GM10248 (cell line): Measurements from ENCODE around the gene SLC25A1.

Experiments
- CTCF ChIA-PET: fragments of 300-600 bp; sonication (Branson Sonifier 250); formaldehyde crosslinking; extraction: SDS; loops from one replicate; lab custom pipeline; 2021; ENCODE audit warnings: antibody characterized with exemption; lab: Yijun Ruan, JAX
- POLR2A ChIA-PET: fragments of 350-650 bp; sonication (Branson Sonifier 250); formaldehyde crosslinking; extraction: SDS; loops from one replicate; lab custom pipeline; 2020; ENCODE audit warnings: antibody characterized with exemption; lab: Yijun Ruan, JAX
- DNase-seq: peaks from one replicate; pipeline ENCODE4 v3.0.0; 2012; ENCODE audit errors: extremely low spot score
- TF ChIP-seq, protein P1 (sequence below): IDR thresholded peaks from 2 replicates; pipeline ENCODE4 v1.5.1; 2012; ENCODE audit warnings: mild to moderate bottlenecking, low read depth; ENCODE audit errors: extremely low read depth, missing control alignments, control extremely low read depth

SLC25A1 gene

DNA sequence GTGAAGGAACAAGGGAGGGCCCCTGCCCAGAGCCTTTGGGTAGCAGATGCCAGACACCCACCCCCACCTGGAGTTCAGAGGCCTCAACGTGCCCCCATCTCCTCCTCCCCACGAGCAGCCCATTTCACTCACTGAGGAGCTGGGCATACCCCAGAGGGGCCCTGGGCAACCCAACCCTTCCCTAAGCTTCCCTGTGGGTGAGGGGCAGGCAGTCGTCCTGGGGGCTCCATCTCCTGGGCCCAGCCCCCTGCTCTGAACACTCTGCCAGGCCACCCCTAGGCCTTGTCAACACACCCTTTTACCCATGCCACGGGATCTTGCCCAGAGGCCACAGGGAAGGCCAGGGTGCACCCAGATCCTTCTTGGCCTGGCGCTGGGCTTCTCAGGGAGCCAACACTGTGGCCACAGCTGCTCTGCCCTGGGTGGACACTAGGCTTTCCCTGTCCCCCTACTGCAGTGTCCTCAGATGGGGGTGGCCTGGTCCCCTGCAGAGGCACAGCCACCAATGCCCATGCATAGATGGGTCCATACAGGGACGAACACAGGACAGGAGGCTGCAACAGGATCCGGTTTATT is 3.4 kb downstream of the SLC25A1 start:
- no peak for DNase-seq
- TF ChIP-seq, protein P1, sequence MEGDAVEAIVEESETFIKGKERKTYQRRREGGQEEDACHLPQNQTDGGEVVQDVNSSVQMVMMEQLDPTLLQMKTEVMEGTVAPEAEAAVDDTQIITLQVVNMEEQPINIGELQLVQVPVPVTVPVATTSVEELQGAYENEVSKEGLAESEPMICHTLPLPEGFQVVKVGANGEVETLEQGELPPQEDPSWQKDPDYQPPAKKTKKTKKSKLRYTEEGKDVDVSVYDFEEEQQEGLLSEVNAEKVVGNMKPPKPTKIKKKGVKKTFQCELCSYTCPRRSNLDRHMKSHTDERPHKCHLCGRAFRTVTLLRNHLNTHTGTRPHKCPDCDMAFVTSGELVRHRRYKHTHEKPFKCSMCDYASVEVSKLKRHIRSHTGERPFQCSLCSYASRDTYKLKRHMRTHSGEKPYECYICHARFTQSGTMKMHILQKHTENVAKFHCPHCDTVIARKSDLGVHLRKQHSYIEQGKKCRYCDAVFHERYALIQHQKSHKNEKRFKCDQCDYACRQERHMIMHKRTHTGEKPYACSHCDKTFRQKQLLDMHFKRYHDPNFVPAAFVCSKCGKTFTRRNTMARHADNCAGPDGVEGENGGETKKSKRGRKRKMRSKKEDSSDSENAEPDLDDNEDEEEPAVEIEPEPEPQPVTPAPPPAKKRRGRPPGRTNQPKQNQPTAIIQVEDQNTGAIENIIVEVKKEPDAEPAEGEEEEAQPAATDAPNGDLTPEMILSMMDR: no peak
- ChIA-PET CTCF (interaction anchor here (1.3 kb wide), 1 partner anchor 31 kb away, joined by 6 read pairs; the partner anchor contains the start of gene ESS2), POLR2A (interaction anchor here (0.6 kb wide), 1 partner anchor 304 kb away, joined by 6 read pairs; the partner anchor contains the start of gene UFD1)

DNA sequence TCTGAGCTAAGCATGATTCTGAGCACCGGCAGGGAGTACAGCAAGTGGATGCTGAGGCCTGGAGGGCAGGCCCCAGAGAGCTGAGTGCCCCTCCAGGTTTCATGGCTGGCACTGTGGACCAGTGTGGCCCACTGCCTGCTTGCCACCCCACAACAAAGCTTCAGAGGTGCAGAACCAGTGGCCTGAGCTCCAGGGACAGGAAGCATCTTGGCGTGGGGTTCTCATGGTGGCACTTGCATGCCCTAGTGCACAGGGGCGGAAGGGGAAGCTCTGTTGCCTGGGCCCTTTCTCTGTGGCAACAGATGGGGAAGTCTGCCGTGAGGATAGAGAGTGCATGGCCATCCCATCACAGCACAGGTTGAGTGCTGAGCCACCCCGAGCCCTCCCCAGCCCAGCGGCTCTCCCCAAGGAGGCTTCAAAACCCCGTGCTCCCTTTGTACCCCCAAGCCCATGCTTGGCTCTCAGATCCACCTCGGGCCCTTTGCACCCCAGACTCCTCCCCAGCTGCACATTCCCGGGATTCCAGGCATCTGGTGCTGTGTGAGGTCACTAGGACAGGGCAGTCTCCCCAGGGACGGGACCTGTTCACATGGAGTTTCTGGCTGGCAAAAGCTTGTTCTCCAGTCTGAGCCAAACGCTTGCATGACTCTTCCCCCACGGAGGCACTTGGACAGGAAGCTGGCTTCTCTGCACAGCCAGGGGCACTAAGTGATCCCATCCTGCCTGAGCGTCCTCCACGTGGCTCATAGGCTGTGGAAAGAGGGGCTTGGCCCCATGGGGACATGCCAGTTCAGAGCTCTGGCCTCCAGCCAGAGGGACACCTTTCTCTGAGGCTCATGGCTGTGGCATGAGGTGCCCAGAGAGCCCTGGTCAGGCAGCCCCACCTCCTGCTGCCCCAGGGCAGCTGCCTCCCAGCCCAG is 4.2 kb downstream of the SLC25A1 start:
- DNase-seq: no peak
- POLR2A ChIA-PET: interaction anchor here (0.6 kb wide), 1 partner anchor 30 kb away, joined by 3 read pairs; no protein-coding TSS in a partner anchor
- CTCF ChIA-PET: interaction anchor here (1.0 to 1.8 kb wide), 4 partner anchors 10 to 59 kb away, joined by 3 to 6 read pairs (median 4); partner anchors contain the start of gene ESS2
- TF ChIP-seq, protein P1: no peak

- ChIA-PET CTCF (interaction anchor here (1.0 to 1.8 kb wide), 4 partner anchors 11 to 58 kb away, joined by 3 to 4 read pairs (median 4); no protein-coding TSS in a partner anchor), POLR2A (interaction anchor here (0.6 kb wide), 1 partner anchor 152 kb away, joined by 5 read pairs; no protein-coding TSS in a partner anchor)
- DNase-seq: no peak
- TF ChIP-seq, protein P1: no peak
Observed at GRCh38 chr22:19173047-19174035, 5.2 kb downstream of the SLC25A1 start.

DNA sequence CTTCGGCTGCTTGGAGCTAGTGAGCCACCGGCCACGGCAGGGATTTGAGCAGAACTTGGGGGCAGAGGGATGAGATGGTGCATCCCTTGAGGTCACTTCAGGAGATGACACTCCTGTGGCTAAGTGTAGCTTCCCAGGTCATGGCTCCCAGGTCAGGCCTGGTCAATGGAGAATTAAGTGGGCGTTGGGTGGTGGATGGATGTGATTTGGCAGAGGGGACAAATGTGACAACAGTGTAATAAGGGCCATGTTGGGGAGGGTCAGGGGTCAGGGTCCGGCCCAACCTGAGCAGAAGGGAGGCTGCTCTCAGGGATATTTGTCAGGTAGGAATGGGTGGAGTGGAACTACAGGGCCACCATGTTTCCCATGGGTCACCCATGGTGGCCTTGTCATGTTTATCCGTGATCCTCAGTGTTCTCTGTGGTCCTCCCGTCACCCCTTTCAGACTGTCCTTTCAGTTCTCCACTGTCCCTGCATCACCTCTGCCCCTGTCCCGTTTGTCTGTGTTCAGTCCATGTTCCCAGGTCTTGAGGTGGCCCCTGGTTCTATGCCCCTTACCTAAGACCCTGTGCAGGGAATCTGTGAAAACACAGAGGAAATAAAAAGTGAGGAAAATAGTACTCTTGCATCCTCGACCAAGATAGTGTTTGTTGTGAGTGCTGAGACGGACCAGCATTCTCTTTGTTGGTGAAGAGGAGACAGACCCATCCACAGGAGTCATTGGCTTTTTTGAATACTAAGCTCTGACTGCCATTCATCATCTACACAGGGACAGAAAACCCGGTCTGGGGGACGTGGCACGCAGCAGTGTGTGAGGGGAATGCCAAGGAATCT is 6.1 kb downstream of the SLC25A1 start:
- POLR2A ChIA-PET: interaction anchor here (0.6 kb wide), 1 partner anchor 152 kb away, joined by 5 read pairs; no protein-coding TSS in a partner anchor
- DNase-seq: no peak
- CTCF ChIA-PET: interaction anchor here (1.1 to 1.8 kb wide), 2 partner anchors 12 to 51 kb away, joined by 3 to 4 read pairs; no protein-coding TSS in a partner anchor
- TF ChIP-seq, protein P1: no peak

GRCh38 chr22:19169947-19170318 is 8.6 kb downstream of the SLC25A1 start:
- DNase-seq: no peak
- CTCF ChIA-PET: interaction anchor here (1.2 to 2.9 kb wide), 2 partner anchors 10 to 26 kb away, joined by 4 to 9 read pairs; partner anchors contain the start of gene ESS2
- TF ChIP-seq, protein P1: no peak
- POLR2A ChIA-PET: no interaction called here
